ENCODE data around the gene ZAR1L.
"Not testable (repeated sequence)": the region's sequence is repeated elsewhere in the genome, so short reads cannot be mapped to it uniquely, and the experiment has no call there.

The ZAR1L gene

GRCh38 chr13:32315238-32316027 lies at the start of gene ZAR1L, which contains the start of gene BRCA2:
Gene ZAR1L (minus strand): TSS chr13:32315363. CDS start chr13:32311925, 3,438 bp downstream.
Gene BRCA2 (plus strand): TSS chr13:32315508. CDS start chr13:32316461, 953 bp downstream.
- DNase-seq (ENCODE audit: low read depth): peak; percentile 84

DNA sequence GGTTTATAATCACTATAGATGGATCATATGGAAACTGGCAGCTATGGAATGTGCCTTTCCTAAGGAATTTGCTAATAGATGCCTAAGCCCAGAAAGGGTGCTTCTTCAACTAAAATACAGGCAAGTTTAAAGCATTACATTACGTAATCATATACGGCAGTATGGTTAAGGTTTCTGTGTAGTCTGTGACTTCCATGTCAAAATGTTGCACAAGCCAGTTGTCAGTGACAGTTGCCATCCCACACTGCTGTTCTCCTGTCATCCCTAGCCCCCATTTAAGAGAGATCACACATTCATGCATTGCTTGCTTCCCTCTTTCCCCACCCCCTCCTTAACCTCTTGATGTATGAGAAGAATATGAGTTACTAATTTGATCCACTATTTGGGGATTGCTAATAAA lies 47.4 kb upstream of the ZAR1L start:
- no peak for DNase-seq (ENCODE audit: low read depth)

- DNase-seq (ENCODE audit: low read depth): not testable (repeated sequence)
These were observed 40.8 kb upstream of the ZAR1L start for GRCh38 chr13:32355935-32356334.

- DNase-seq (ENCODE audit: low read depth): no peak
These were observed 38.9 kb upstream of the ZAR1L start for GRCh38 chr13:32354040-32354439.

DNA sequence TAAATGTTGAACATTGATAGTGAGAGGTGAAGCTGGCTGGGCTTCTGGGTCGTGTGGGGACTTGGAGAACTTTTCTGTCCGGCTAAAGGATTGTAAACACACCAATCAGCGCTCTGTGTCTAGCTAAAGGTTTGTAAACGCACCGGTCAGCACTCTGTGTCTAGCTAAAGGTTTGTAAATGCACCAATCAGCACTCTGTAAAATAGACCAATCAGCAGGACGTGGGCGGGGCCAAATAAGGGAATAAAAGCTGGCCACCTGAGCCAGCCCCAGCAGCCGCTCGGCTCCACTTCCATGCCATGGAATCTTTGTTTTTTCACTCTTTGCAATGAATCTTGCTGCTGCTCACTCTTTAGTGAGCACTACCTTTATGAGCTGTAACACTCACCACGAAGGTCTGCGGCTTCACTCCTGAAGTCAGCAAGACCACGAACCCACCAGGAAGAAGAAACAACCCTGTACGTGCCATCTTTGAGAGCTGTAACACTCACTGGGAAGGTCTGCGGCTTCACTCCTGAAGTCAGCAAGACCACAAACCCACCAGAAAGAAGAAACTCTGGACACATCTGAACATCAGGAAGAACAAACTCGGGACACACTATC lies 35.8 kb upstream of the ZAR1L start:
- not testable (repeated sequence) for DNase-seq (ENCODE audit: low read depth)

GRCh38 chr13:32347651-32348050 lies 32.5 kb upstream of the ZAR1L start:
- DNase-seq (ENCODE audit: low read depth): no peak

DNA sequence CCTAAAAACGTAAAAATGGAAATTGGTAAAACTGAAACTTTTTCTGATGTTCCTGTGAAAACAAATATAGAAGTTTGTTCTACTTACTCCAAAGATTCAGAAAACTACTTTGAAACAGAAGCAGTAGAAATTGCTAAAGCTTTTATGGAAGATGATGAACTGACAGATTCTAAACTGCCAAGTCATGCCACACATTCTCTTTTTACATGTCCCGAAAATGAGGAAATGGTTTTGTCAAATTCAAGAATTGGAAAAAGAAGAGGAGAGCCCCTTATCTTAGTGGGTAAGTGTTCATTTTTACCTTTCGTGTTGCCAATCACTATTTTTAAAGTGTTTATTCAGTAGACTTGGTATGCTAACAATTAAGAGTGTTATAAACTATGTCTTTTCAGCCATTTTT lies 25.8 kb upstream of the ZAR1L start:
- no peak for DNase-seq (ENCODE audit: low read depth)

GRCh38 chr13:32334671-32335070 lies 19.5 kb upstream of the ZAR1L start:
- no peak for DNase-seq (ENCODE audit: low read depth)

- DNase-seq (ENCODE audit: low read depth): no peak
These were observed 15.3 kb upstream of the ZAR1L start for GRCh38 chr13:32330441-32330840.

GRCh38 chr13:32323912-32324311 lies 8.7 kb upstream of the ZAR1L start:
- DNase-seq (ENCODE audit: low read depth): no peak

DNA sequence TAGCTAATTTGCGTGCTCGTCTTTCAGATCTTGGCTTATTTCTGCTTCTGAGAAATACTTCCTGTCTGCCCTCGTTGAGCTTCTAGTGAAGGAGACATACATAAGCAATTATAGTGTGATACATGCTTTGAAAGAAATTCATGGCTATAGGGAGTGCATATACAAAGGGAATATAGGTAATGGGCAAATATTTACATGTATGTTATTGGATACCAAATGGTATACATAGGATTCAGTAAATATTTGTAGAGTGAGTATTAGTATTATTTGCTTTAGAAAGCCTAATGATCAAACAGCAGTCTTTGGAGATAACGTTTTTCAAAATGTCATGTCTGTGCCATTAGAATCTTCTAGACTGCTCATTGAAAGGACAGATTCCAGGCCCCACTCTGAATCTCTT lies 5.4 kb upstream of the ZAR1L start:
- DNase-seq (ENCODE audit: low read depth): no peak

DNA sequence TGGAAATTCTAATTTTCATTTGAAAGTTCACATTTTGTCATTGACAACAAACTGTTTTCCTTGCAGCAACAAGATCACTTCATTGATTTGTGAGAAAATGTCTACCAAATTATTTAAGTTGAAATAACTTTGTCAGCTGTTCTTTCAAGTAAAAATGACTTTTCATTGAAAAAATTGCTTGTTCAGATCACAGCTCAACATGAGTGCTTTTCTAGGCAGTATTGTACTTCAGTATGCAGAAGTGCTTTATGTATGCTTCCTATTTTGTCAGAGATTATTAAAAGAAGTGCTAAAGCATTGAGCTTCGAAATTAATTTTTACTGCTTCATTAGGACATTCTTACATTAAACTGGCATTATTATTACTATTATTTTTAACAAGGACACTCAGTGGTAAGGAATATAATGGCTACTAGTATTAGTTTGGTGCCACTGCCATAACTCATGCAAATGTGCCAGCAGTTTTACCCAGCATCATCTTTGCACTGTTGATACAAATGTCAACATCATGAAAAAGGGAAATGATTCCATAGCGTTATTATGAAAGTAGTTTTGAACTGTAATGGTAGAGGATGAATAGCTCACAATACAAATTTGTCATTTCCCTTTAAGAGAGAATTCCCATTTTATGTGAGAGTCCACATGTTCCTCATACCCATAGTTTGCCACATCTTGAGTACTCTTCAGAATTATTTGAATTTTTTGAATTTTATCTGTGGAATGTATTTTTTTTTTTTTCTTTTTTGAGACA lies 2.7 kb upstream of the ZAR1L start:
- DNase-seq (ENCODE audit: low read depth): no peak

DNA sequence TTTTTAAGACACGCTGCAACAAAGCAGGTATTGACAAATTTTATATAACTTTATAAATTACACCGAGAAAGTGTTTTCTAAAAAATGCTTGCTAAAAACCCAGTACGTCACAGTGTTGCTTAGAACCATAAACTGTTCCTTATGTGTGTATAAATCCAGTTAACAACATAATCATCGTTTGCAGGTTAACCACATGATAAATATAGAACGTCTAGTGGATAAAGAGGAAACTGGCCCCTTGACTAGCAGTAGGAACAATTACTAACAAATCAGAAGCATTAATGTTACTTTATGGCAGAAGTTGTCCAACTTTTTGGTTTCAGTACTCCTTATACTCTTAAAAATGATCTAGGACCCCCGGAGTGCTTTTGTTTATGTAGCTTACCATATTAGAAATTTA lies 1.3 kb upstream of the ZAR1L start:
- DNase-seq (ENCODE audit: low read depth): no peak

DNA sequence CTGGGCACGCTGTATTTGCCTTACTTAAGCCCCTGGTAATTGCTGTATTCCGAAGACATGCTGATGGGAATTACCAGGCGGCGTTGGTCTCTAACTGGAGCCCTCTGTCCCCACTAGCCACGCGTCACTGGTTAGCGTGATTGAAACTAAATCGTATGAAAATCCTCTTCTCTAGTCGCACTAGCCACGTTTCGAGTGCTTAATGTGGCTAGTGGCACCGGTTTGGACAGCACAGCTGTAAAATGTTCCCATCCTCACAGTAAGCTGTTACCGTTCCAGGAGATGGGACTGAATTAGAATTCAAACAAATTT lies 821 bp upstream of the ZAR1L start:
- DNase-seq (ENCODE audit: low read depth): peak; percentile 4

DNA sequence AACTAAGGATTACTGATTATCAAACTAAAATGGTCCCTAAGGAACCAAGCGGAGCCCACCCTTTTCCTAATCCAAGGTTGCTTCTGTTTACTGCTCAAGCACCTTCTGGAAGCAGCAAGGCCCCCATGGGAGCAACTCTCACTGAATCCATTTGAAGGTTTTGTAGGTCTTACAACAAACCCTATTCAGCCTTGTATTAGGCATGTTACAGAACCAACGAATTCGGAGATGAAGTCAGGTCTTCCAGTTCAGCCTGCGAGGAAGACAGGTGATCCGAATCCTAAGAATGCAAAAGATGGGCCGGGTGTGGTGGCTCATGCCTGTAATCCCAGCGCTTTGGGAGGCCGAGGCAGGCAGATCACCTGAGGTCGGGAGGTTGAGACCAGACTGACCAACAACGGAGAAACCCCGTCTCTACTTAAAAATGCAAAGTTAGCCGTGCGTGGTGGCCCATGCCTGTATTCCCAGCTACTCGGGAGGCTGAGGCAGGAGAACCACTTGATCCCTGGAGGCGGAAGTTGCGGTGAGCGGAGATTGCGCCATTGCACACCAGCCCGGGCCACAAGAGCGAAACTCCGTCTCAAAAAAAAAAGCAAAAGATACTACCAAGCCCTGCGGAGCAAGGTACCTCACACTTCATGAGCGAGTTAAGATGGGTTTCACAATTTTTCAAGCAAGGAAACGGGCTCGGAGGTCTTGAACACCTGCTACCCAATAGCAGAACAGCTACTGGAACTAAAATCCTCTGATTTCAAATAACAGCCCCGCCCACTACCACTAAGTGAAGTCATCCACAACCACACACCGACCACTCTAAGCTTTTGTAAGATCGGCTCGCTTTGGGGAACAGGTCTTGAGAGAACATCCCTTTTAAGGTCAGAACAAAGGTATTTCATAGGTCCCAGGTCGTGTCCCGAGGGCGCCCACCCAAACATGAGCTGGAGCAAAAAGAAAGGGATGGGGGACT lies 609 bp downstream of the ZAR1L start:
- peak; percentile 31 for DNase-seq (ENCODE audit: low read depth)

DNA sequence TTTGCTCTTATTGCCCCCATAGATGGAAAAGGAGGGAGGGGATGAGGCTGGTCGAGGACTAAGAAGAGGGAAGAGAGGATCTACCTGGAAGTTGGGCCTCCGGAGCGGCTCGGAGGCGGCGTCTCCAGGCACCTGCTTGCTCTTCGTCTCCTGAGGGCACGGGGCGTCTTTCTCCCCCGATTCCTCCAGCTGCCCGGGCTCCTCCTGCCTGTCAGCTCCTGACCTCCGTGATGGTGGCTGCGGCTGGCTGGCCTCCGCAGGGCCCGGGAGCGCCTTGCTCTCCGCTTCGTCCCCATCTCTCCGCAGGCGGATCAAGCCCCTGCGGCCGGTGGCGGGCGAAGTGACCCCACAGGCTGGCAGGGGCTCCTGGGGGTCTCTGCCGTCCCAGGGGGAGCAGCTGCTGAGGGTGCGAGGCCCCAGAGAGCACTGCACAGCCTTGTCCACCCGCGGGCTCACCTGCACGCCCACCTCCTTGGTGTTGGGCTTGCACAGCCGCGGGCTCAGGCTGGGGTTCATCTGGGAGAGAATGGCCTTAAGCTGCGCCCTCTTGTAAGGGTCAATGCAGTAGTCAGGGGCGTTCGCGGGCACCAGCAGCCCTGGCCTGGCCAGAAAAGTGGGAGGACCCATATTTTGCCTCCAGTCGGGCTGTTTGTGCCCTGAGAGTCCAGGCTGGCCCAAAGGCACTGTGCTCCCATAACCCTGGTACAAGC lies 3.8 kb downstream of the ZAR1L start:
- DNase-seq (ENCODE audit: low read depth): no peak

GRCh38 chr13:32310134-32310706 lies 4.9 kb downstream of the ZAR1L start:
- no peak for DNase-seq (ENCODE audit: low read depth)

DNA sequence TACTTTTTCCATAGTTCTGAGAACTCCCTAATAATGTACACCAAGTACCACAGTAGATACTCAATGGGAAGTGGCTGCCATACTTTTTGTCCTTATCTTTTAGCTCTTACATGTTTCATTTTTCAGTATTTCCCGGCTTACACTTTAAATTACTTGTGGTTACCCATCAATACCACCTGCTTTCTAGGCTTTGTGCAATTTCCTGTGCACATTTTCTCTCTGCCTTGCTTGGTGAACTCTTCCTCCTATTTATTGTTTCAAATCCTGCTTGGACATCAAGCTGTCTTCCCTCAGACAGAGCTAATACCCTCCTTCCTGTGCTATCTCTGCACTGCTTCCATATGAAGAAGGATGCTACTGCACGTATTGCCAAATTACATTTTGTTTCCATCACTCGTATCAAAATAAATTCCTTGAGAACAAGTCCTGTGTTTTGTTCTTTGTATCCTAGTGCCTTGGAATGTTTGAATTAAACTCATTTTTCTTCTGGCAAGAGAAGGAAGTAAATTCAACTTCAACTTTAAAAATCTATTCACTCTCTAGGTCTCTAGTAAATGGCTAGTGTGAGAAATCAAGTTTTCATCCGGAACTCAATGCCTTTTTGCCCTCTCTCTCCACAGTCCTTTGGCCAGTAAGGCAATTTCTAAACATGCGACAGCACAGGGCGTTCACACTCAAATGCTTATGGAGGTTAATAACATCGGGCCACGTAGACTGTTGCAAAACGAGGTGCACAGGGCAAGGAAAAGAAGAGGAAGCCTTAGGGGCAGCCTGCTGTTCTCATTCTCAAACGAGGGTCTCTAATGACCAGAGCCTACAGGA lies 5.6 kb downstream of the ZAR1L start:
- no peak for DNase-seq (ENCODE audit: low read depth)

GRCh38 chr13:32305646-32306045 lies 9.5 kb downstream of the ZAR1L start:
- DNase-seq (ENCODE audit: low read depth): no peak

- DNase-seq (ENCODE audit: low read depth): no peak
These were observed 12.7 kb downstream of the ZAR1L start for GRCh38 chr13:32302461-32302860.

Data from stimulated activated CD8-positive, alpha-beta memory T cell treated with anti-CD3 and anti-CD28 coated beads, Interleukin-4, amount 100 ng/mL, for 24 hours (primary cell).